Sigmoid colon (tissue), 4 donors: ENCODE data around the gene RBFOX1.

Source experiments
- EP300 ChIP-seq, 4 donors: sonication (generic); formaldehyde crosslinking; IDR thresholded peaks; one replicate each; pipeline ENCODE4 v1.6.1; 2017; ENCODE audit warnings: antibody characterized with exemption in 4 of 4
- TF ChIP-seq, protein P1 (sequence below), 4 experiments: fragments of 450-650 bp in 3 of 4; fragments of 200-600 bp in 1 of 4; IDR thresholded peaks; one replicate each; pipeline ENCODE4 v1.5.1; 2016 to 2019; ENCODE audit warnings: antibody characterized with exemption in 4 of 4, mild to moderate bottlenecking in 3 of 4, moderate library complexity in 2 of 4

DNA sequence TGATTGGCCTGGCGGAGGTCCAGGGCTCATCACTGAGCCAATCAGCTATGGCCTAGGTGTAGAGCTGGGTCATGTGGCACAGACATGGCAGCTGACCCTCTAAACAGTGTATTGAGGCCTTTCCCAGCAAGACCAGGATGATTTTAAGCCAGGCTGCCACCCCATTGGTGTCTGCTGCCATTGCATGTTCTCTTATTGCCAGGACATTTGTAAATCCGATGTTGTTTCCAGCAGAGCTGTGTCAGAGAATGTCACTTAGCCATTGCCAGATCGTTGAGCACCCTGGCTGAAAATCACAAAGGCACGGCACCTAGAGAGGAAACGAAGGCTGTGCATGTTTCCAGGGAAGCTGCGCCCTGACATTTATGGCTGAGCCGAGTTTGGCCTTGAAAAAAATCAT is 33.4 kb downstream of the RBFOX1 start:
- TF ChIP-seq, protein P1, sequence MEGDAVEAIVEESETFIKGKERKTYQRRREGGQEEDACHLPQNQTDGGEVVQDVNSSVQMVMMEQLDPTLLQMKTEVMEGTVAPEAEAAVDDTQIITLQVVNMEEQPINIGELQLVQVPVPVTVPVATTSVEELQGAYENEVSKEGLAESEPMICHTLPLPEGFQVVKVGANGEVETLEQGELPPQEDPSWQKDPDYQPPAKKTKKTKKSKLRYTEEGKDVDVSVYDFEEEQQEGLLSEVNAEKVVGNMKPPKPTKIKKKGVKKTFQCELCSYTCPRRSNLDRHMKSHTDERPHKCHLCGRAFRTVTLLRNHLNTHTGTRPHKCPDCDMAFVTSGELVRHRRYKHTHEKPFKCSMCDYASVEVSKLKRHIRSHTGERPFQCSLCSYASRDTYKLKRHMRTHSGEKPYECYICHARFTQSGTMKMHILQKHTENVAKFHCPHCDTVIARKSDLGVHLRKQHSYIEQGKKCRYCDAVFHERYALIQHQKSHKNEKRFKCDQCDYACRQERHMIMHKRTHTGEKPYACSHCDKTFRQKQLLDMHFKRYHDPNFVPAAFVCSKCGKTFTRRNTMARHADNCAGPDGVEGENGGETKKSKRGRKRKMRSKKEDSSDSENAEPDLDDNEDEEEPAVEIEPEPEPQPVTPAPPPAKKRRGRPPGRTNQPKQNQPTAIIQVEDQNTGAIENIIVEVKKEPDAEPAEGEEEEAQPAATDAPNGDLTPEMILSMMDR (IDR thresholded peaks at IDR 0.05), result no peak
- no peak for TF ChIP-seq EP300 (IDR thresholded peaks at IDR 0.05)
